Mucosa of gallbladder (tissue), 1 donor: ENCODE measurements around the gene XYLT1. TPM values are rescaled to one million over a fixed set of nuclear protein-coding genes. Genes with fewer than 3 reads are reported as not detected.

Source experiments
- DNase-seq: peaks from one replicate; pipeline ENCODE4 v3.0.0-alpha.2; 2020; ENCODE audit warnings: low spot score
- total RNA-seq: library from RNA; stranded (reverse); gene quantifications from one replicate; pipeline ENCODE4 v1.2.1, GENCODE V29; 2021
- donor health status: DM: no; HTN: no; CAD: no.

The XYLT1 gene
- total RNA-seq, 1 donor from 2014 or later = 8.6 TPM

- no peak for DNase-seq
Observed at GRCh38 chr16:17258848-17259713, 211.7 kb downstream of the XYLT1 start.

DNA sequence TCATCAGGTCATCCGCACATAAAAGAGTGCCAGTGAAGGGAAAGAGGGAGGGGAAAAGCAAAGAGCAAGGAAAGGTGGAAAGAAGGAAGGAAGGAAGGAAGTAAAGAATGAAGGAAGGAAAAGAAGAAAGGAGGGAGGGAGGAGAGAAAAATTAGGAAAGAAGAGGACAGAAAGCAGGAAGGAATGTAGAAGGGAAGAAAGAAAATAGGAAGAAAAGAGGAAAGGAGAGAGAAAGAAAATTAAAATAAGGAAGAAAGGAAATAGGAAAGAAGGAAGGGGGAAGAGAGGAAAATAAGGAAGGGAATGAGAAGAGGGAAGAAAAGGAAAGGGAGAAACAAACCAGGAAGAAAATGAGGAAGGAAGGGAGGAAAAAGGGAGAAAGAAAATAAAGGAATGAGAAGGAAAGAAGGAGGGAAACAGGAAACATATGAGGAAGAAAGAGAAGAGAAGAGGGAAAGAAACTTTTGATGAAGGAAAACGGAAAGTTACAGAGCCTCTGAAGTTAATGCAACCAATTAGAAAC is 212.6 kb downstream of the XYLT1 start:
- no peak for DNase-seq

- DNase-seq = no peak
Observed at GRCh38 chr16:17257426-17258023, 213.2 kb downstream of the XYLT1 start.

DNA sequence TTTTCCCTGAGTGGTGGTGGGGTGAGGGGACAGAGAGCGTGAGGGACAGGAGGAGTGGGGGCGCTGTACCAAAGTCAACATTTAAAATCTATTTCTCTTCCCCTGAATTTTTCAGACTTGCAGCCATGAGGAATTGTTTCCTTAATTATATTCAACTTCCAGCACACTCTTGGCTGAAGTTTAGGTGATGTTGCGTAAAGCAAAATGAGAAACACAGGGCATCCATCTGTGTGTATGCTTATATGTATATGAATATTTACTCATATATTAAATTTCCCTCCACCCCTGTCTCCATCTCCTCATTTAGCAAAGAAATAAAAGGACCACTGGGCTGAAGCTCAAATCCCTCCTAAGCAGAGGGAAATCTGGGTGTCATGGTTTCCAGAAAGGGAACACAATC is 218.1 kb downstream of the XYLT1 start:
- DNase-seq = no peak

- DNase-seq = no peak
Observed at GRCh38 chr16:17252064-17252463, 218.7 kb downstream of the XYLT1 start.

DNA sequence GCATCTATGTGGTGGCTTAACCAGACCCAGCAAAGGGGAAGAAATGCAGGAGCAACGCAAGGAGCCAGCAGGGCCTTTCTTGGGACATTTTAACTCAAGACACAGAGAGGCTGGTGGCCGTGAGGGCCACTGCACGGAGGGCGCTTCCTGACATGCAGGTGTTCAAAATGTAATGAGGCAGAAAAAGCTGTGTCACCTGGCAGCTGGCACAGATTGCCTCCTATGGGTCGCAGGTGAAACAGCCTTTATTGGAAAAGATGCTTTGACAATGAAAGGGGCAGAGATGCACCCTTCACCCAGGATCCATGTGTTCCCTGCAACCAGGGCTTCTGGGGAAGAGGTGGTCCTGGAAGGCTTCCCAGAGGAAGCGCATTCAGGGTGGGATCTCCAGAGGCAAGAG is 219.3 kb downstream of the XYLT1 start:
- DNase-seq = no peak

DNA sequence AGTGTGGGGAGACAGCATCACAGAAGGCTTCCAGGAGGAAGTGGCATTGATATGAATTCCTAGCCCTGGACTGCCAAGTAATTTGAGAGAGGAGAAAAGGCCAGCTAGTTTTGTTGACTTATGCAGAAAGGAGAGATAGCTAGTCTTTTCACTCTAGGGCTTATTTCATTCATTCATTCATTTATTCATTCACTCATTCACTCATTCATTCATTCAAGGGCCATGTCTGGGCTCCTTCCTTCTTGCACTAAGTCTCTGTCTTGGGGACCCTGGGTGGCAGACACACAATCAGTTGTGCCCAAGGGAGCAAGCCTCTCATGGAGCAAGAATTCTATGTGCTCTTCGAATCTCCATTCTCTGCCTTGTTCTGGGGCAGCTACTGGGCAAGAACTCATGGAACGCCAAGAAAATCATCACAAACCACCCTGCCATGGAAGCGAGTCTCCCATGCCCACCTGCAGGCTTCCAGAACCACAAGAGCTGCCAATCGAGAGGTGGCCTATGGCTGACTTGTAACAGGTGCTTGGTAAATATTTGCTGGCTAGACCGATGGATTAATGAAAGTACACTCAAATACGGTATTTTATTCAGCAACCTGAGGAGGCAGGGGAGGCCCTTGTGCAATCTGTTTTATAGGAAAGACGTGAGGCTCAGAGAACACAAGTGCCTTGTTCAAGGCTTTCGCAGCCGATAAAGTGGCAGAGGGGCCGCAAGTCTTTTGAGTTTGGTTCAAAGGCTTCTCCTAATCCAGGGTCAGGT is 223.6 kb downstream of the XYLT1 start:
- DNase-seq = no peak

DNA sequence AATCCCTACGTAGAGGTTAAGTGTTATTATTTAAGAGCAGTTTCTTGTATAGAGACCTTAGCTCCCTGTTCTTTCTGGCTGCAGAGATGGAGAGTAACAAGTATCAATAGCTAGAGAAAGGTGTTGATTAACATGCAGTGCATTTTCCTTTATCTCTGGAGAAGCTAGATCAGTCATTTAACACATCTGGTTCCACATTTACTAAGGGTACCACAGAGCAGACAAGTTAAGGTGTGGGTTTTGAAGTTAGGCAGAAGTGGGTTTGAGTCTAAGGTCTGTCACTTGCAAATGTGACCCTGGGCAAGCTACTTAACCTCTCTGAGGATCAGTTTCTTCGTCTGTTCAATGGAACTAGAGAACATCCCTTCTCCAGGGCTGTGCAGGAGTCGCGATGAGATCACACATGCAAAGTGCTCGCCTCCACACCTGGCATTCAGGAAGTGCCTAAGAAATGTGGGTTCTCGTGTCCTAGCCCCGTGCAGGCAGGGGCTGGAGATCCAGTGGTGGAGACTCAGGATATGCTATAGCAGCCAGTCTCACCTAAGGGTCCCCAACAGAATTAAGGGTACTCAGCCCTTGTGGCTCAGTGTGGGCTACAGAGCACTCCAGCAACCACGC is 224.4 kb downstream of the XYLT1 start:
- DNase-seq = no peak

DNA sequence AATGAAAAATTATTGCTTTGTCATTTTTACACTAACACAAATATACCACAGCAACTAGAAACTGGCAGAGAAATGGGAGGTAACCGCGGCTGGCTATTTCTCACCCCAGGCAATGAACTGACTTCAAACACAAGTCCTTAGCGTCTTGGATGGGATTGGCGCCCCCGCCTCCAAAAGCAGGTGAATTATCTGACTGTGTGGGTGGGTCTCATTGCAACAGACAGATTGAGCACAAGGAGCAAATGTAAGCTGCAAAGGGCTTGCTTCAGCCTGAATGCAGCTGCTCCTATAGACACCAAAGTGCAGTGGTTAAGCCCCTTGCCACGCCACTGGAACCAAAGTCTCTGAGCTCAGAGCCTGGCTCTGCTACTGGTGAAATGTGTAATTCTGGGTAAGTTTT is 225.0 kb downstream of the XYLT1 start:
- no peak for DNase-seq

DNA sequence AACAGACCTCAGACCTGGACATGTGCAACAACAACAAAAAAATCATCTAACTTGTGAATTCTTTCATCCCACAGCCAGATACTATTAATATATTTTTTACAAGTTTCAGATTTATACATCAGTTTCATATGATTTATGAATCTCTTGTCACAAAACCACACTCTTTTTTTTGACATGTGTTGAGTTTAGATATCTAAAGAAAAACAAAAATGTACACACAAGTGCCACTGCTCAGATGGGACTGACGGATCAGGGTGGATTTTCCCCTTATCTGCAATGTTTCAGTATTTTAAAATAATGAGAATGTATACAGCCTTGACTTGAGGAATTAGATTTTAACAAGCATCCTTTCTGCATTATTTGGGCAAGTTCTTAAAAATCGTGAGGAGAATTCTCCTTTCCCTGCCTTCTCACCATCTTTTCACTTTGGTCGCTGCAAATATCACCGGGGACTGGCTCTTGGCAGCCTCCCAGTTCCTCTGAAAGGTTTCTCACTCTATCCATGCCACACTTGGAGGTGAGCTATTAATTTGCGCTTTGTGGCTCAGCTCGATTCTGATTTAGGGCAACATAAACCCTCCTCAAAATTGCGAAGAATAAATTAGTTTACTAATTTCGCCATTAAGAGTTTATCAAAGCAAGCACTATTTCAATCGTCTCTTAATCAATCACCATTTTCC is 225.7 kb downstream of the XYLT1 start:
- DNase-seq = no peak

DNA sequence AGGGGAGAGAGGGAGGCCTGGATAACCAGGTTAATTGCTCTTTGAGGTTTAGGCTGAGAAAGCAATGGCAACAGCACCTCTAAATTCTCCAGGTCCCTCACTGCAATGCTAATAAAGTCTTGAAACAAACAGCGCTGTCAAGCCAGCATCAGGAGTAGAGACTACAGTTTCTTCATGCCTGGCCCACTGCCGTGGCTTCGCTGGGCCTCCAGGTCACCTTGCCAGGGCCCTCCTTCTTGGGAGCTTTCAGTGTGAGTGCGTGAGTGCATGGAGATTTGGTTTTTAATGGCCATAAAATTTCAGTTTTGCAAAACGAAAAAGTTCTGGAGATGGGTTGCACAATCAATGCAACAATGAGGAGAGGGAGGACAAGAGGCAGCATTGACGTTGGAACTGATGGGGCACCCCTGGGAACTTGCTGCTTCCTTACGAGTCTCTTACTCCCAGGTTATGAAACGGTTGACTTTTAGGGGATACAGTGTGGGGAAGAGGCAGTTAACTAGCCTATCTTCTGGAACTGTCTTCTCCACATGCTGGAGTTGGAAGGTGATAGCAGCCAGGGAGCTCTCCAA is 229.4 kb downstream of the XYLT1 start:
- no peak for DNase-seq

GRCh38 chr16:17238285-17239028 is 232.3 kb downstream of the XYLT1 start:
- DNase-seq = no peak

GRCh38 chr16:17237350-17237944 is 233.3 kb downstream of the XYLT1 start:
- DNase-seq = no peak

GRCh38 chr16:17235147-17235815 is 235.5 kb downstream of the XYLT1 start:
- no peak for DNase-seq

GRCh38 chr16:17233318-17234002 is 237.3 kb downstream of the XYLT1 start:
- DNase-seq = no peak

DNA sequence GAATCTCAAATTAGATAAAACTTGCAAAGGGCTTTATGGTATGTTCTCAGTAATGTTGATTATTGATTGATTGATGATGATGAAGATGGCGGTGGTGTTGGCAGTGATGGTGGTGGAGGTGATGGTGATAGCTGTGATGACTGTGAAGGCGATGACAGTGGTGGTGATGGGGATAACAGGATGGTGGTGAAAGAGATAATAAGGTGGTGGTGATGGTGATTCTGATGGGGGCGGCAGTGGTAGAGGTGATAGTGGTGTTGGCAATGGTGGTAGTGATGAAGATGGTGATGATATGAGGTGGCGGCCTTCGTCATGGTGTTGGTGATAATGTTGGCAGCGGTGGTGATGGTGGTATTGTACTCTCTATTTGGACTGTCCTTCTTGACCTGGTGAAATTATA is 238.3 kb downstream of the XYLT1 start:
- no peak for DNase-seq

GRCh38 chr16:17231972-17232371 is 238.8 kb downstream of the XYLT1 start:
- DNase-seq = no peak

DNA sequence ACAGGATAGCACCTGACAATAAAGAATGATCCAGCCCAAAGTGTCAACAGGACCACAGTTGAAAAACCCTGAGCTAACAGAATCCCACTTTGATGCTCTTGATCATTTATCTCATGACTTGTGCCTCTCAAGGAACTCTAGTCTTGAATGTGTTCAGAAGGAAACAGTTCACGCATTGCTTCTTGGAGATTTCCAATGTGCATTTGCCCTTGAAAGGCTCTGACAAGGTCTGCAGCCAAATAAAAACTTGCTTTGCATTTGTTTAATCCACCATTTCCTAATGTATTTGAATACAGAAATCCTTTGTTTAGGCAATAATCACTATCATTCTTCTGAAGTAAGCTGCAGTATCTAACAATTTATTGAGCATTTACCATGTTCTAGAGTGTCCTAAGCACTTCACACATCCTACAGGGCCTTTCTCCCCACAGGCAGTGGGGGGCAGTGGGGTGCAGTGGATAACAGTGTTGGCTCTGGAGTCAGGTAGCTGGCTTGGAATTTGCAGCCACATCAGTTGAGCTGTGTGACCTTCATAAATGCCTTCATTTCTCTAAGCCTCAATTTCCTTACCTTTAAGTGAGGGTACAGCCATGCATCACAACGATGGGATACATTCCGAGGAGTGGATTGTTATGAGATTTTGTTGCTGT is 239.7 kb downstream of the XYLT1 start:
- DNase-seq = no peak
